Stimulated activated naive B cell treated with anti-CD40 and anti-IgM and Interleukin-4, amounts not matched to agents 10 μg/mL and 1 μg/mL and 100 μg/mL, for 72 hours (primary cell): Measurements from ENCODE around the gene CXCR4.

Experiments
- ATAC-seq, 2 donors: fragments of 150-1000 bp; cut with Tn5 transposase; replicated peaks; 2 replicates each; pipeline ENCODE4 v1.10.0; 2021; ENCODE audit warnings: moderate library complexity in 1 of 2
- DNase-seq: peaks from one replicate; pipeline ENCODE4 v3.0.0; 2021
- H3K27ac Mint-ChIP-seq: one replicate; pipeline ENCODE4 v1.8.0; 2022; ENCODE audit warnings: mild to moderate bottlenecking, mixed read lengths
- H3K27me3 Mint-ChIP-seq, 2 donors: one replicate each; pipeline ENCODE4 v1.8.0; 2022; ENCODE audit warnings: mixed read lengths in 2 of 2
- H3K36me3 Mint-ChIP-seq, 2 donors: one replicate each; pipeline ENCODE4 v1.8.0; 2022; ENCODE audit warnings: mixed read lengths in 2 of 2, mild to moderate bottlenecking in 1 of 2
- H3K4me1 Mint-ChIP-seq, 2 donors: one replicate each; pipeline ENCODE4 v1.8.0; 2022; ENCODE audit warnings: mixed read lengths in 2 of 2, mild to moderate bottlenecking in 1 of 2
- H3K4me3 Mint-ChIP-seq, 2 donors: one replicate each; pipeline ENCODE4 v1.8.0; 2022; ENCODE audit warnings: mild to moderate bottlenecking in 2 of 2, mixed read lengths in 2 of 2, moderate library complexity in 1 of 2
- H3K9me3 Mint-ChIP-seq, 2 donors: one replicate each; pipeline ENCODE4 v1.8.0; 2022; ENCODE audit warnings: mixed read lengths in 2 of 2, mild to moderate bottlenecking in 1 of 2

Gene CXCR4

DNA sequence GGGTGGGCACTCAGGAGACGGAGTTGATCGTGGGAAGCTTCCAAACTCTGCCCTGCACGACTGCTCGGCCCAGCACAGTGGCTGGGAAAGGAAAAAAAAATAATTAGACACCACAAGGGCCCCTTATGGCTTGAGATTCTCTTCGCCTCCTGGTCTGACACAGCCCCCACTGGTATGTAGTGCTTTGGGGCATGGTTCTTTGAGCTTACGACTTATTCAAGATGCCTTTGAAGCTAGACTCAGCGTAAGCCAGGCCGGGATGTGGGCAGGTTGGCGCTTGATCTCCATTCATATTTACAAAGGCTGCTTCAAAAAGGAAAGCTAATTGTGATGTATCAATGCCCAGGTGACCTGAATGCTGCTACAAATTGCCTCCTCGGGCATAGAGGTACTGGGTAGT, 50.5 kb downstream of the CXCR4 start:
- DNase-seq, result no peak
- Mint-ChIP-seq H3K4me1 (peaks cover 21 to 33% of the 10 kb centered on the region in 2 donors), H3K9me3 (peaks cover 4 to 6% of the 10 kb centered on the region in 2 donors), H3K36me3 (peaks cover 0 to 3% of the 10 kb centered on the region in 2 donors), H3K4me3 (no peak overlapping the region), H3K27me3 (no peaks in the 10 kb centered on the region), H3K27ac (no peak overlapping the region)
- no peak for ATAC-seq

DNA sequence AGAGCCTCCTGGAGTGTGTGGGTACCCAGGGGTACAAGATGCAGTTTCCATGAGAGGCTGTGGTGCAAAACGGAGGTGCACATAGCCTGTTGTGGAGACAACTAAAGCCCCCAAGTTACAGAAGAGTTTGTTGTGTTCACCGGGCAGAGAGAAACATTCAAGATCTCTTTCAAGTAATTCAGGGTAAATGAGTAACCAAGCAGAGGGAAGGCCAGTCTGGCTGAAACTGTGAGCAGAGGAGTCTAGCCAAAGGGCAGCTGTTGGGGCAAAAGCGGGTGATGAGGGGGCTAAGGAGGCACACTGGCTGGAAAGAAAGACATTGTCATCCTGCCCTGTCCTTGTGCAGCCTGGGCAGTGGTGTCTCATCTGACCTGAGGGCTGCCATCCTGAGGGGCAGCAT, 52.0 kb downstream of the CXCR4 start:
- no peak for DNase-seq
- Mint-ChIP-seq H3K27me3 (no peaks in the 10 kb centered on the region), H3K4me1 (peaks cover 25 to 35% of the 10 kb centered on the region in 2 donors), H3K27ac (no peak overlapping the region), H3K4me3 (no peak overlapping the region), H3K36me3 (peaks cover 0 to 3% of the 10 kb centered on the region in 2 donors), H3K9me3 (peaks cover 5 to 6% of the 10 kb centered on the region in 2 donors)
- no peak for ATAC-seq

GRCh38 chr2:136065384-136065783, 52.6 kb downstream of the CXCR4 start:
- Mint-ChIP-seq H3K4me1 (peaks cover 30 to 40% of the 10 kb centered on the region in 2 donors), H3K27ac (no peak overlapping the region), H3K36me3 (peaks cover 0 to 3% of the 10 kb centered on the region in 2 donors), H3K9me3 (peaks cover 5 to 6% of the 10 kb centered on the region in 2 donors), H3K4me3 (no peak overlapping the region), H3K27me3 (no peaks in the 10 kb centered on the region)
- no peak for DNase-seq
- ATAC-seq, result no peak
